ENCODE data around the gene ANKFY1.
"Not testable (repeated sequence)": the region's sequence is repeated elsewhere in the genome, so short reads cannot be mapped to it uniquely, and the experiment has no call there.

The ANKFY1 gene

DNA sequence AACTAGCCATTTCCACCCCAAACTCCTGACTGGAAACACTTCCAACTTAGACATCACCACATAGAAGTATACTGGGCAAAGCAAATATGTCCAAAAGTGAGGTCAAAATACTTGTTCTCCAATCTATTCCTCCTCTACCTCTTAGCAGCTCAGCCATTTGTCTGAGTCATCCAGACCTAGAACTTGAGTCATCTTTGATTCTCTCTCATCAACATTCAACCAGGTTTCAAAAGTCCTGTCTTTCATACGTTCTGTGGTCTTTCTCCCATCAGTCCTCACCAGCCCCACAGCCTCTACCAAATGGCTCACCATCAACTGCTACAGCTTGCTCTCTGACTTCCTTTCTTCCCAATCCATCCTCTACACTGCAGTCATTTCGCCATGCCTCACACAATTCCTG is 6.8 kb downstream of the ANKFY1 start:
- no peak for DNase-seq (ENCODE audit: low read depth, low spot score)

DNA sequence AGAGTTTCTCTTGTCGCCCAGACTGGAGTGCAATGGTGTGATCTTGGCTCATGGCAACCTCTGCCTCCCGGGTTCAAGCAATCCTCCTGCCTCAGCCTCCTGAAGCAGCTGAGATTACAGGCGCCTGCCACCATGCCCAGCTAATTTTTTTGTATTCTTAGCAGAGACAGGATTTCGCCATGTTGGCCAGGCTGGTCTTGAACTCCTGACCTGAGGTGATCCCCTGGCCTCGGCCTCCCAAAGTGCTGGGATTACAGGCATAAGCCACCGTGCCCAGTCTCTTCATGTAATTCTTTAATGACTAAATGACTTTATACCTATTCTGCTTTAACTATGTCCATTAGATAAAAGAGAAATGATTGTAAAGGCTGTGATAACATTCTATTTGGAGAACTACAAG is 8.5 kb downstream of the ANKFY1 start:
- not testable (repeated sequence) for DNase-seq (ENCODE audit: low read depth, low spot score)

DNA sequence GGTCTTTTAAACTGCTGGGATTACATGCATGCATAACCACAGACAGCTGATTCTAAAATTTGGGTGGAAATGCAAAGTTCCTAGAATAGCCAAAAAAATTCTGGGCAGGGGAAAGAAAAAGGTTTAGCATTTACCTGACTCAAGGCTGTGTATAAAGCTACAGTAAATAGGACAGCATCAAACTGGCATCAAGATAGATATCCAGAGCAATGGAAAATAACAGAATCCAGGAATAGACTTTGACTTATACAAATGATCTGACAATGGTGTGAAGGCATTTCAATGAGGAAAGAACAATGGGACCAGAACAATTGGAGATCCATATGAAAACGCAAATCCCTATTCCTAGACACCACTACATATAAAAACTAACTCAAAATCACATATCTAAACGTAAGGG is 12.9 kb downstream of the ANKFY1 start:
- DNase-seq (ENCODE audit: low read depth, low spot score): no peak

DNA sequence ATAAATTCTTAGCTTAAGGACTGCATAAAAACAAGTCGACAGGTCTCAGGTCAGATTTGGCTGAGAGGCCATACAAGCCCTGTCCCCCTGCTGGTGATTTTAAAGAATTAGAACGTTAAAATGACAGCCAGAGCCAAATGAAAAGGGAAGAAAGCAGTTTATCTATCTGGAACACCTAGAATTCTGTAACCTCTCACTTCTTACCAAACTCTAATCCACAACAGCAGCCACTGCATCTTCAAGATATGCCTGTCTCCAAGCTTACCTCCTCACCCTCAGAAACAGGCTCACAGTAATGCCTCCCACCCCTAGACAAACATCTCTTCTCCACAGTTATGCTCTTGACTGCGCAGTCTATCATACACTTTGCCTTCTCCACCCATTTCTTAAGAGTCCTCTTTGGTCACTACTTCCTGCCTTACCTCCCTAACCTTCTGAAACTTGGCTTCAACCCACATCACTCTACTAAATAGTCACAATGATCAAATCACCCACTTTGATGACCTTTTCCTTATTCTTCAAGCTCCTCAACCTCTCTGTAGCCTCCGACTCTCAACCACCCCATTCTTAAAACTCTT is 14.2 kb downstream of the ANKFY1 start:
- DNase-seq (ENCODE audit: low read depth, low spot score): no peak

DNA sequence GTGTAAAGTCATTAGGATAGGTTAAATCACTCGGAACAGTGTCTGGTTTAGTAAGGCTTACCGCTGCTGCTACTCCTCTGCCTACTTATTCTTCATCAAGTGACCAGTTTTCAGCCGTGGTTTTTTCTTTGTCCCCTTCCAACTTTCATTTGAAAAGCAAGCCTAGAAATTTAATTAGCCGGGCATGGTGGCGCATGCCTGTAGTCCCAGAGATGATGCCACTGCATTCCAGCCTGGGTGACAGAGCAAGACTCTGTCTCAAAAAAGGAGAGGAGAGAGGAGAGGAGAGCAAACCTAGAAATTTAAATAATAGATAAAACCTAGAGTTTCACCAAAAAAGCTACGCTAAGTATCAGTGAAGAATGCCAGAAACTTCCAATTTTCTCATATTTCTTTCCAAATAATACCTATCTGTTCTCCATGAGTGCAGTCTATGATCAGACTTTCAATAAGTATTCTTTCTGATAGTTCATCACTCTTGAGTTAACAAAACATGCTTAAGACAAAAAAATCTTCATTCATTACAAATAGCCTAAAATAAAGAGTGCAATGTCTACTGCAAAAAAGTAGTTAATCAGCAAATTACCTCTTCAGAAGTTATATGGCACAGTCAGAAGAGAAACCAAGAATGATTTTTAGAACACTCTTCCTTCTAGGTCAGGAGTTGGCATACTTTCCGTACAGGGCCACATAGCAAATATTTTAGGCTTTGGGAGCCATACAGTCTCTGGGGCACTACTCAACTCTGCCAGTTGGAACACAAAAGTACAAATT is 15.1 kb downstream of the ANKFY1 start:
- DNase-seq (ENCODE audit: low read depth, low spot score): no peak

DNA sequence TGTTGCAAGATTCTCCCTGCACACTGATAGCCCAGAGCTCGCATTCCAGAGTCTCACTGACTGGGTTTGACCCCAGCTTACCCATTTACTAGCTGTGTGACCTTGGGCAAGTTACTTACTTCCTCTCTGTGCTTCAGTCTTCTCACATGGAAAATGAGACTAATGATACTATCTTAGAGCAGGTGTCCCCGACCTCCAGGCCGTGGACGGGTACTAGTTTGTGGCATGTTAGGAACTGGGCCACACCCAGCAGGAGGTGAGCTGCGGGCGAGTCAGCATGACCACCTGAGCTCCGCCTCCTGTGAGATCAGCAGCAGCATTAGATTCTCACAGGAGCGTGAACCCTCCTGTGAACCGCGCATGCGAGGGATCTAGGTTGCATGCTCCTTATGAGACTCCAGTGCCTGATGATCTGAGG is 15.8 kb downstream of the ANKFY1 start:
- peak; percentile 78 for DNase-seq (ENCODE audit: low read depth, low spot score)

DNA sequence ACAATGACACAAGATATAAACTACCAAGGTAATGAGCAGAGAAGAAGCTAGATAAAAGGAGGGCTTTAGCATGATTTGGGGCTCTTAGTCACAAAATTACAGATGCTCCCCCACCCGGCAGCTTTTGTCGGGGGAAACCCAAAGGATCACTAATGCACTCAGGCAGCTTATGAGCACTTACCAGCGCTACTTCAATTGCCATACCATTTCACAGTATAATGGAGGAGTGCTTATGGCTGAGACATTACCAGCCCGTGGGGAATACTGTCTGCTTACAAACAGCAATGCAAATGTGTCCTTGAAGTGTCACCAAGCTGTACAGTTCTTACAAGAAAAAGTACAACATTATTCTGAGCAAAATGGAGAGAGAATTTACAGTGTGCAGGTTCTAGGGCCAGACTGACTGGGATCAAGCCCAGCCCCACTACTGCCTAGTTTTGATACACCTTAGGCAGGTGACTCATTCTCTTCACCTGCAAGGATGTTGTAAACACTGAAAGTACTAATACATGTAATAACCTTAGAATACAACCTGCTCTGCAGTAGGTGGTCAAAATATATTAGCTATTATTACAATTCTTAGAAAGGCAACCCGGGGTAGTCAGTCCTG is 16.3 kb downstream of the ANKFY1 start:
- DNase-seq (ENCODE audit: low read depth, low spot score): no peak

DNA sequence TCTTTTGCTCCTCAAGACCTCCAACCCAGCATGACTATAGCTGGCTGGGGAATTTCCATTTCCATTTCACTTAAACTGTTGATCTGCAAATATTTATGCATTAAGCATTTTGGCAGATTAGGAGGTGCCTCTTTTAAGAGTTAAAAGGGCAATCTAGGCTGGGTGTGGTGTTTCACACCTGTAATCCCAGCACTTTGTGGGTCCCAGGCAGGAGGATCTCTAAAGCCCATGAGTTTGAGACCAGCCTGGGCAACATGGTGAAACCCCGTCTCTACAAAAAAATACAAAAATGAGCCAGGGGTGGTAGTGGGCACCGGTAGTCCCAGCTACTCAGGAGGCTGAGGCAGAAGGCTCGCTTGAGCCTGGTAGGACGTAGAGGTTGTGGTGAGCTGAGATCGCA is 17.1 kb downstream of the ANKFY1 start:
- DNase-seq (ENCODE audit: low read depth, low spot score): no peak

DNA sequence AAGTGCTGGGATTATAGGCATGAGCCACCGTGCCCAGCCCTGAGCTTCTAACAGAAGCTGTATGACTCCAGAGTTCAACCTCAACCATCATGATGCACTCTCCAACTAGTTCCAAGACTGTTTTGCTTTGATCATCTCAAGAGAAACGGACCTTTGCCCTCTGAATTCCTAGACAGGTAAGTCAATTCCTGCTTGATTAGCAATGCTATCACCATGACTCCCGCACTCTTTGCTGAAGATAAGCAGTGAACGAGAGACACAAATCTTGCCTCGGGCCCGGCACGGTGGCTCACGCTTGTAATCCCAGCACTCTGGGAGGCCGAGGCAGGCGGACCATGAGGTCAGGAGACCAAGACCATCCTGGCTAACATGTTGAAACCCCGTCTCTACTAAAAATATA is 22.2 kb downstream of the ANKFY1 start:
- no peak for DNase-seq (ENCODE audit: low read depth, low spot score)

DNA sequence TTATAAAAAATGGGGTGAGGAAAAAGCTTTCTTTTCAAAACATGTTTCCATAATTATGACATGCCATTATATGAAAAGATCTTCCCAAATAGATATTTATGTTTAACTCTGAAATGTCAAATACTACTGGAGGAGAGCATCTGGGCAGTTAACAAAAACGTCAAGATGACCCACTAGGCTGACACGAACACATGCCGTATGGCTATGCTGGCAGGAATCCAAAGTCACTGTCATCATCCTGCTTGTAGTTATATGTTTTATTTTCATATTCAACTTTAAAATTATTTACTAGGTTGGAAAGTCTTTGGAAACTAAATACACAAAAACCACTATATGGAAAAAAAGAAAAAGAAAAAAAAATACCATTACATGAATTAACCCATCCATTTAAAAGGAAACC is 27.3 kb downstream of the ANKFY1 start:
- DNase-seq (ENCODE audit: low read depth, low spot score): no peak

DNA sequence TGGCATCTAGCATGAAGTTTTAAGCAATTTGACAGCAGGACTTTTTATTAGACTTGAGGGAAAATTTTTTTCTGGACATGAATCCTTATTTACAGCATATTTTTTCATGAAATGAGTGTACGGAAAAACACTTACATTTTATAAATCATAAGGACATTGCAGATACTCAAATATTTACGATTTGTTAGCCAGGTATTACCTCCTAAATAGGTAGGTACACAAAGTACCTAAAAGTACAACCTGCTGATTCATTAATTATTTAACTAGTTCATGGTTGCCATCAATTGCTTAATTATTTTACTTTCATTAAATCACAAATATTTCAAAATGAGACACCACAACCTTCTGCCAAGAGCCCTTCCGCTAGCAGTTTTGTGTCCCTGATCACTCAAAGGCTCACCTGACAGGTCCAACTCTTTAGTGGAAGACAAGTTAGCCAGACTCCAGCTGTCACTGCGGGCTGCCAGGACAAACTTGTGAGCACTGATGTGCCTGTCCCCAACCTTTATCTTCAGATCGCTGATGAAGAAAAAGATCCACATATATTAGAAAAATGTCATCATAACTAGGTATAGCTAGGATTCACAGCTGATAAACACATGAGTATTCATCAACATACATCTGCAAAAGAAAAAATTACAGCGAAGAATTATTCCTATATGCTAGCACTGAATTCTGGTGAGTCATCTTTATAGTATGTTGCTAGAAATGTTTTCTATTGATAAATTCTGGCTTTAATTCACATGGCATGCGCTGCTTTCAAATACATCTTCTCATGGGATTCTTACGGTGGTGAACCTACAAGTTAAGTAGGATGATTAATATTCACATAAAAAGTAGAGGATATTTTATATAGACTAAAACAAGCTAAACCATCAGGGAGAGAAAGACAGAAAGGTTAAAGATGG is 28.2 kb downstream of the ANKFY1 start:
- DNase-seq (ENCODE audit: low read depth, low spot score): no peak

DNA sequence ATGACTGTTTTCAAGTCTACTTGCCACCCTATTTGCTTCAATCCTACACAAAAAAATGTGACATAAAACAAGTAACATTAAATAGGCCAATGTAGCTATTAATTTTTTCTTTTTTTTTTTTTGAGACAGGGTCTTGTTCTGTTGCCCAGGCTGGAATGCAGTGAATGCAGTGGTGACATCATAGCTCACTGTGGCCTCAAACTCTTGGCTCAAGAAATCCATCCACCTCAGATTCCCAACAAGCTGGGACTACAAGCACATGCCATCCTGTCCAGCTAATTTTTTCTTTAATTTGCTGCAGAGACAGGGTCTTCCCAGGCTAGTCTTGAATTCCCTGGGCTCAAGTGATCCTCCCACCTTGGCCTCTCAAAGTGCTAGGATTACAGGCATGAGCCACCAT is 29.4 kb downstream of the ANKFY1 start:
- no peak for DNase-seq (ENCODE audit: low read depth, low spot score)

DNA sequence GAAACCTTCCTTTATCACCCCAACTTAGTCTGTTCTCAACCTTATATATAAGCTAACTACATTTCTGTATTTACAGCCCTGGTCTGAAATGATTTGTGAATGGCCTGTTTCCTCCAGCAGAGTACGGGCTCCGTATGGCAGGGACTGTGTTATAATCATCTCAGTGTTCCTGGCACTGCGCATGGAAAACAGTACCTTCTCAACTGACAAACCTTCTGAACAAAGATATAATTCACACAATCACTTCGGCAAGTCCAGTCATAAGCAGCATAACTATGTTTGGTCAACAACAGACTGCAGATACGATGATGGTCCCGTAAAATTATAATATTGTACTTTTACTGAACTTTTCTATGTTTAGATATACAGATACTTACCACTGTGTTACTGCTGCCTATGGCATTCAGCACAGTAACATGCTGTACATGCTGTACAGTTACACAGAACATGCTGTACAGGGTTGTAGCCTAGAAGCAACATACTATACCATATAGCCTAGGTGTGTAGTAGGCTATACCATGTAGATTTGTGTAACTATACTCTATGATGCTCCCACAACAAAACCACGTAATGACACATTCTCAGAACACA is 30.0 kb downstream of the ANKFY1 start:
- DNase-seq (ENCODE audit: low read depth, low spot score): no peak

DNA sequence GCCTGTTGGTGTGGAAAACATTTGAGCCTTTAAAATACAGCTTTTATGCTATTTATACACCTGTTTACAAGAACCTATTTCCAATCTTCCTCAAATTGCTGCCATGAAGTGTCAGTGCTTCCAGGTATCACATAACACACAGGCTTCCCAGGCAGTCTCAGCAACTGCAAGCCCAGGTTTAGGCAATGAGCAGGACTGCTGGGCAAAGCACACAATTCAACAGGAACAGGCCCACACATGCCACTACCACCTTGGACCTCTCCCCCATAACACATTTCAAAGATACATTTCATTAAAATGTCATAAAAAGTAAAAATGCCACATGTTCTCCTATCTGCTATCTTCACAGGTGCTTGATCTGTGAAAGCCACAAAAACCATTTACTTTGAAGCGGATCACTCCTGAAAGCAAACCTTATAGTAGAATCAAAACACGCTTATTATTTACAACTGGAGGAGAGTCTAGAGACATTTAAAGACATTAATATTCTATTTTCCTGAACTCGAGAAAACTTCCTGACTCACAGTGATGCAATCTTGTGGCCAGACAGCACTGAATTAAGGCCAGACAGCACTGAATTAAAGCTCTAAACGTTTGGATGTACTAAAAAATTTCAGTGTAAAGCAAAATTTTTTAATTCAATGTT is 31.5 kb downstream of the ANKFY1 start:
- DNase-seq (ENCODE audit: low read depth, low spot score): no peak

DNA sequence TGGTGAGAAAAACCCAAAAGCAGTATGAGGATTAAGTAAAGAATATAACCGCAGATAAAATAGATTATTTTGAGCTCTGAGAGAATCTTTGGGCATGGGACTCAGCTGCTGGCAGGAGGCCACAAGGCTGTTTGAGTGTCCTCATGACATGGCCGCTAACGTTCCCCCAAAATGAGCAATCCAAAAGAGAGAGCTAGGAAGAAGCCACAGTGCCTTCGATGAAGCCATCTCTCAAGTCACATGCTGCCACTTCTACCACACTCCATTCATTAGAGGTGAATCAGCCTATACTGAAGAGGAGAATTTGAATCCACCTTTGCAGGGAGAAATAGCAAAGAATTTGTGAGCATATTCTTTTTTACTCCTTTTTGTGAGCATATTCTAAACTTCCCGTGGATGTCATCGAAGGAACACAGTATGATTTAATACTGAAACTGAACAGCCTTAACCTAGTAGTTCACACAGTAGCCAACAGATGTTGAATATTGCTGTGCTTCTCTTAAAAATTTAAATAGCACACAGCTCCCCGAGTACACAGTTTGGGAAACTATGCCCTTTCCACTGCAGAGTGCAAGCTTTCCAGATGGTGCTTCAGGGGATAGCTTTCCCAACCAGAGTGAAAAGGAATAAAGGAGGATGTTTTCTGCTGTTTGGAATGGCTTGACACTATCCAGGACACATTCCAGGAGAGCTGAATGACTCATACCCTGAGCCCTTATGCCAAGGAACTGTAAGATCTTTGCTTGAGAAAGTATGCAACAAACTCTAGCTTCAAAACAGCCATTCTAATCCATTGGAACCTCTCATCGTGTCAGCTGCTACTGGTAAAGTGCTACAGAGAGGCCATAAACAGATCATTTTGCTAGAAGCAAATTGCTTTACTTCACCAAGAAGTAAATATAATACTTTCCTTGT is 33.9 kb downstream of the ANKFY1 start:
- peak; percentile 88 for DNase-seq (ENCODE audit: low read depth, low spot score)

DNA sequence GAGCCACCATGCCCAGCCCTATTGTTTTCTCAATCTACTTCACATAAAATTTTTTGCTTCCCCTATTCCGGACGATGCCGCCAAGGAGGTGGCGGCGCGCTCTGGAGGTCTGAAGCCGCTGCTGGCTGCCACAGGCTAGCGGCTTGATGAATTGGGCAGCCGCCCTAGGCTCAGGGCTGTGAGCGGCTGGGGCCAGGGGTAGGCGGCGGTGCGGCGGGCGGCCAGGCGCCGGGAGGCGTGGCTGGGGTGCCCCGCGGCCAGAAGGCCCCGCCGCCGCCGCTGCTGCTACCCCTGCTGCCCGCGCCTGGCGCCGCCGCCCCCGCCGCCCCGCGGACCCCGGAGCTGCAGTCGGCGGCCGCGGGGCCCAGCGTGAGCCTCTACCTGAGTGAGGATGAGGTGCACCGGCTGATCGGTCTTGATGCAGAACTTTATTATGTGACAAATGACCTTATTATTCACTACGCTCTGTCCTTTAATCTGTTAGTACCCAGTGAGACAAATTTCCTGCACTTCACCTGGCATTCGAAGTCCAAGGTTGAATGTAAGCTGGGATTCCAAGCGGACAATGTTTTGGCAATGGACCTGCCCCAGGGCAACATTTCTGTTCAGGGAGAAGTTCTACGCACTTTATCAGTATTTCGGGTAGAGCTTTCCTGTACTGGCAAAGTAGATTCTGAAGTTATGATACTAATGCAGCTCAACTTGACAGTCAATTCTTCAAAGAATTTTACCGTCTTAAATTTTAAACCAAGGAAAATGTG is 41.7 kb downstream of the ANKFY1 start:
- no peak for DNase-seq (ENCODE audit: low read depth, low spot score)

DNA sequence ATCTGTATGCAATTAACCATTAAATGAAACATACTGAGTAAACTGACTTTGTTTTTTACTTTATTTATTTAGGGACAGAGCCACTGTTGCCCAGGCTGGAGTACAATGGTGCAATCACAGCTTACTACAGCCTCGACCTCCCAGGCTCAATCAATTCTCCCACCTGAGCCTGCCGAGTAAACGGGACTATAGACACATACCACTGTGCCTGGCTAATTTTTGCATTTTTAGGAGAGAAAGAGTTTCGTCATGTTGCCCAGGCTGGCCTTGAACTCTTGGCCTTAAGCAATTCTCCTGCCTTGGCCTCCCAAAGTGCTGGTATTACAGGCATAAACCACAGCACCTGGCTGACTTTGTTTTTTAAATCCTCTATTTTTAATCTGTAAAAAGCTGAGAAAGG is 42.6 kb downstream of the ANKFY1 start:
- DNase-seq (ENCODE audit: low read depth, low spot score): no peak

DNA sequence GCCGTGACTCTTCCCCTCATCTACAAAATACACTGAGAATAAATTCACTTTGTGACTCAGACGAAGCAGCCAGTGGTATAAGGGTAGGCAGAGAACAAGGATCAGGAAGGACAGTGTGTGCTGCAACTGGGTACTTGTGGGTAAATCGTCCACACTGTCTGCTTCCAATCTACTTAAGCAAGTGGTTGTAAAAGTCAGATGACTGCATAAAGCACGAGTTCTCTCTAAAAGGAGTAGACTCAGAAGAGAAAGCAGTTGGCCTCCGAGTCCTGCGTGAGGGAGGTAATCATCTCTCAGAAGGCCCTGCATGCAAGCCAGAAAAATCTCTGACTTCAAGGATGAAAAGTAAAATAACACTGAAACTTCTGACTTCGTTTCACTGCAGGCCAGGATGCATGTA is 43.1 kb downstream of the ANKFY1 start:
- DNase-seq (ENCODE audit: low read depth, low spot score): no peak

DNA sequence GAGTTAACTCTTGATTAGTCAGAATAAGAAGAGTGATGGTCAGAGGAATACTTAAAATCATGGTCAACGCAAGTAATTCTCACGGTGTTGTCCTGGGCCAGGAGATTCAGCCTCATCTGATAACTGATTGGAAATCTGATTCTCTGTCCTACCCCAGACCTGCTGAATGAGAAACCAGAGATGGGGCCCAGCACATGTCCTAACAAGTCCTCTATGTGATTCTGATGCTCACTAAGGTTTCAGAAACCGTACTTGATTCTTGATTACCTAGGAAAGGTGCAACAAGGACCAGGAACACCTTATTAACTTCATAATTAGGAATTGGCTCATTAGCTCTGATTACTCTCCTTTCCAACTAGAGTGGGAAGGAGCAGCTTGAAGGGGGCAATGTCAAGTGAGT is 44.5 kb downstream of the ANKFY1 start:
- DNase-seq (ENCODE audit: low read depth, low spot score): no peak
